ENCODE measurements around the gene MSRB1. TPM values are rescaled to one million over a fixed set of nuclear protein-coding genes. Genes with fewer than 3 reads are reported as not detected.

The MSRB1 gene
- total and polyA plus RNA-seq, 2 of the 8 experiments (the other 6 are each of a cell fraction or from before 2014, with no cell fraction given) = 28.2 to 51.4 TPM

- Histone ChIP-seq H4K91ac (replicated peaks; ENCODE audit: insufficient read length, low read length) (peak within 1 kb of the TSS; percentile 74), H3K4me1 (replicated peaks in 1 of 4; ENCODE audit: control insufficient read depth in 3 of 4, insufficient read depth in 4 of 4, low read length in 3 of 4) (peaks cover 0 to 22% (median 5%) of the 10 kb centered on the region in 4 experiments; a peak in 5 of 7 replicates), H3K9ac (replicated peaks in 1 of 4; ENCODE audit: extremely low read depth in 1 of 4, low read depth in 3 of 4, low read length in 3 of 4) (peak within 1 kb of the TSS; percentile 90 to 97 (median 93)), H3K23me2 (ENCODE audit: low read depth, low read length) (peaks cover 16% of the 10 kb centered on the region), H3K18ac (ENCODE audit: extremely low read depth, low read length) (peak within 1 kb of the TSS; percentile 96), H4K8ac (ENCODE audit: extremely low read depth, insufficient read depth, low read length) (peak within 1 kb of the TSS; percentile 99), H3K9me3 (ENCODE audit: insufficient read depth in 2 of 2, low read depth in 1 of 2, low read length in 1 of 2) (no peaks in the 10 kb centered on the region), H3K79me1 (ENCODE audit: low read depth, low read length) (peaks cover 11% of the 10 kb centered on the region), H2AK5ac (ENCODE audit: low read depth, low read length) (peak within 1 kb of the TSS; percentile 16; the same call in 1 of the 2 replicates), H2BK20ac (ENCODE audit: low read length) (no peak within 1 kb of the TSS), H2BK120ac (replicated peaks; ENCODE audit: low read depth, low read length) (no peak within 1 kb of the TSS), H3K14ac (ENCODE audit: insufficient read length) (peak within 1 kb of the TSS; percentile 8), H3K56ac (replicated peaks; ENCODE audit: insufficient read length, low read depth, low read length) (peak within 1 kb of the TSS; percentile 93), H3K23ac (ENCODE audit: insufficient read length) (no peak within 1 kb of the TSS), H3K4ac (replicated peaks; ENCODE audit: insufficient read length, low read depth, low read length) (peak within 1 kb of the TSS; percentile 94), H4K5ac (ENCODE audit: insufficient read length, low read depth, low read length) (peak within 1 kb of the TSS; percentile 90), H4K20me1 (replicated peaks in 1 of 2; ENCODE audit: control insufficient read depth in 1 of 2, insufficient read depth in 2 of 2, low read length in 2 of 2) (peaks cover 12 to 17% of the 10 kb centered on the region in 2 experiments), H2BK15ac (ENCODE audit: low read length) (0 out of 2 replicates have a peak within 1 kb of the TSS, but pooled peaks have one; percentile 65), H3K27ac (ENCODE audit: low read depth, low read length) (peak within 1 kb of the TSS; percentile 94), H3K27me3 (replicated peaks in 1 of 4; ENCODE audit: control insufficient read depth in 3 of 4, extremely low read depth in 1 of 4, insufficient read depth in 3 of 4, low read length in 3 of 4) (no peaks in the 10 kb centered on the region), H2BK5ac (ENCODE audit: low read depth, low read length) (peak within 1 kb of the TSS; percentile 83), H3K4me3 (ENCODE audit: extremely low read depth in 1 of 4, insufficient read depth in 2 of 4, low read depth in 3 of 4, low read length in 4 of 4) (peak within 1 kb of the TSS; percentile 98 to 99 (median 98)), H2BK12ac (ENCODE audit: low read depth, low read length) (no peak within 1 kb of the TSS), H3K36me3 (ENCODE audit: control insufficient read depth in 2 of 4, insufficient read depth in 4 of 4, low read length in 3 of 4) (peaks cover 17 to 34% (median 28%) of the 10 kb centered on the region in 4 experiments), H3K79me2 (ENCODE audit: control insufficient read depth in 1 of 2, insufficient read depth in 2 of 2, low read length in 2 of 2) (peaks cover 10 to 38% of the 10 kb centered on the region in 2 experiments), H2AFZ (ENCODE audit: low read length) (no peak within 1 kb of the TSS), H3K4me2 (ENCODE audit: insufficient read depth in 1 of 2, low read depth in 2 of 2, low read length in 2 of 2) (peak within 1 kb of the TSS; percentile 99 to 100)
- CTCF ChIA-PET (ENCODE audit: partially characterized antibody) = interaction anchor here (0.5 to 3.0 kb wide), 10 partner anchors 12 to 285 kb away, joined by 3 to 9 read pairs (median 4); no protein-coding TSS in a partner anchor
- WGBS, 2 experiments (ENCODE audit: extremely low coverage in 1 of 2, insufficient coverage in 1 of 2, insufficient read length in 1 of 2, insufficient replicate concordance in 2 of 2, low coverage in 1 of 2, low lambda C conversion rate in 2 of 2, missing lambda C conversion rate in 1 of 2) = 1% methylated on average over 81 of the region's 97 CpGs; no CpG with 5 or more reads in 1 of the 2 experiments
- FAIRE-seq = no peak
- DNase-seq (ENCODE audit: low read depth in 1 of 2, low spot score in 2 of 2) = peak; percentile 94 to 97
- POLR2A ChIA-PET (ENCODE audit: partially characterized antibody) = interaction anchor here (0.6 to 19.8 kb wide), 72 partner anchors 12 to 1761 kb away, joined by 3 to 736 read pairs (median 4); partner anchors contain the start of genes EME2, FAHD1, GFER and HAGH
- TF ChIP-seq GTF2F1 (IDR thresholded peaks at IDR 0.05; ENCODE audit: borderline replicate concordance, low read depth, low read length) (peak; percentile 93), BACH1 (IDR thresholded peaks at IDR 0.05; ENCODE audit: low read length) (no peak), SP1 (IDR thresholded peaks at IDR 0.05; ENCODE audit: low read depth, low read length) (peak; percentile 85), PHF8 (conservative IDR thresholded peaks at IDR 0.05; ENCODE audit: low read depth, low read length) (peak; percentile 93), EZH2 (IDR thresholded peaks at IDR 0.05; ENCODE audit: low read depth, low read length, severe bottlenecking) (no peak), SIRT6 (IDR thresholded peaks at IDR 0.05; ENCODE audit: low read length) (no peak), NRF1 (IDR thresholded peaks at IDR 0.05; ENCODE audit: low read depth, low read length) (peak; percentile 25; the same call in 1 of the 2 replicates), USF2 (IDR thresholded peaks at IDR 0.05; ENCODE audit: low read length) (no peak), RXRA (IDR thresholded peaks at IDR 0.05; ENCODE audit: insufficient read depth, low read depth, low read length) (no peak), TCF12 (IDR thresholded peaks at IDR 0.05; ENCODE audit: low read depth, low read length) (no peak)
Measured at GRCh38 chr16:1964506-1965395, 21.8 kb upstream of the MSRB1 start, which contains the start of gene RPS2. Gene RPS2 (minus strand): TSS chr16:1964826. CDS start chr16:1964625, 201 bp downstream.

All from H1 (cell line).